Renal pelvis (tissue), 4 donors: ENCODE results near the gene KRT2. TPM values are rescaled to one million over a fixed set of nuclear protein-coding genes. Genes with fewer than 3 reads are reported as not detected.
"Not testable (repeated sequence)": the region's sequence is repeated elsewhere in the genome, so short reads cannot be mapped to it uniquely, and the experiment has no call there.

Source experiments
- DNase-seq: peaks from one replicate; pipeline ENCODE4 v3.0.0-alpha.2; 2013
- polyA plus RNA-seq, 3 donors: library from polyadenylated mRNA; unstranded; fragments of 120-200 nt; gene quantifications; one replicate each; pipeline ENCODE4 v1.2.1, GENCODE V29; 2013; ENCODE audit not compliant: insufficient read length in 3 of 3

KRT2 gene
- polyA plus RNA-seq, 3 donors, result not detected

- no peak for DNase-seq
Measured at GRCh38 chr12:52685406-52685890, 33.4 kb upstream of the KRT2 start.

GRCh38 chr12:52684431-52684830, 32.4 kb upstream of the KRT2 start:
- no peak for DNase-seq

GRCh38 chr12:52683575-52684300, 31.7 kb upstream of the KRT2 start:
- DNase-seq, result no peak

GRCh38 chr12:52682938-52683574, 31.0 kb upstream of the KRT2 start:
- no peak for DNase-seq

GRCh38 chr12:52682381-52682660, 30.3 kb upstream of the KRT2 start:
- no peak for DNase-seq

GRCh38 chr12:52681526-52682380, 29.7 kb upstream of the KRT2 start:
- DNase-seq, result no peak

GRCh38 chr12:52680363-52680762, 28.4 kb upstream of the KRT2 start, which contains the start of gene KRT1:
Gene KRT1 (minus strand): TSS chr12:52680407. CDS start chr12:52680348, 59 bp downstream.
- DNase-seq, result no peak

- DNase-seq, result no peak
Measured at GRCh38 chr12:52679875-52680274, 27.9 kb upstream of the KRT2 start.

- DNase-seq, result no peak
Measured at GRCh38 chr12:52677671-52678070, 25.7 kb upstream of the KRT2 start.

- DNase-seq, result no peak
Measured at GRCh38 chr12:52677126-52677525, 25.1 kb upstream of the KRT2 start.

GRCh38 chr12:52676163-52676562, 24.2 kb upstream of the KRT2 start:
- DNase-seq, result no peak

- no peak for DNase-seq
Measured at GRCh38 chr12:52675301-52675701, 23.3 kb upstream of the KRT2 start.

GRCh38 chr12:52674433-52674775, 22.4 kb upstream of the KRT2 start:
- no peak for DNase-seq

GRCh38 chr12:52673713-52674432, 21.9 kb upstream of the KRT2 start:
- no peak for DNase-seq

- DNase-seq, result no peak
Measured at GRCh38 chr12:52673217-52673616, 21.2 kb upstream of the KRT2 start.

GRCh38 chr12:52672321-52672933, 20.4 kb upstream of the KRT2 start:
- DNase-seq, result no peak

GRCh38 chr12:52670961-52671360, 18.9 kb upstream of the KRT2 start:
- no peak for DNase-seq

- no peak for DNase-seq
Measured at GRCh38 chr12:52670506-52670905, 18.5 kb upstream of the KRT2 start.

GRCh38 chr12:52669941-52670340, 17.9 kb upstream of the KRT2 start:
- DNase-seq, result not testable (repeated sequence)

- DNase-seq, result no peak
Measured at GRCh38 chr12:52669426-52669825, 17.4 kb upstream of the KRT2 start.

- no peak for DNase-seq
Measured at GRCh38 chr12:52667931-52668330, 15.9 kb upstream of the KRT2 start.

GRCh38 chr12:52667509-52667908, 15.5 kb upstream of the KRT2 start:
- DNase-seq, result no peak
